Right renal pelvis (tissue), 4 donors: ENCODE measurements around the gene NECTIN1. TPM values are rescaled to one million over a fixed set of nuclear protein-coding genes. Genes with fewer than 3 reads are reported as not detected.

ENCODE experiments used
- DNase-seq, 4 donors: peaks; one replicate each; pipeline ENCODE4 v3.0.0-alpha.2; 2013; ENCODE audit warnings: low read depth in 4 of 4, low spot score in 3 of 4, missing footprints in 1 of 4
- polyA plus RNA-seq, 4 donors: library from polyadenylated mRNA; unstranded; fragments of 120-200 nt; gene quantifications; one replicate each; pipeline ENCODE4 v1.2.1, GENCODE V29; 2013; ENCODE audit not compliant: insufficient read length in 4 of 4

Gene NECTIN1
- polyA plus RNA-seq, 4 donors, result 38.6 to 45.6 (median 41.7) TPM

- no peak for DNase-seq
These were observed 26.5 kb upstream of the NECTIN1 start for GRCh38 chr11:119755356-119756071.

GRCh38 chr11:119754656-119755355 lies 25.8 kb upstream of the NECTIN1 start:
- DNase-seq, result no peak

GRCh38 chr11:119754199-119754598 lies 25.2 kb upstream of the NECTIN1 start:
- no peak for DNase-seq

- DNase-seq, result no peak
These were observed 23.9 kb upstream of the NECTIN1 start for GRCh38 chr11:119752946-119753345.

GRCh38 chr11:119752345-119752871 lies 23.4 kb upstream of the NECTIN1 start:
- no peak for DNase-seq

DNA sequence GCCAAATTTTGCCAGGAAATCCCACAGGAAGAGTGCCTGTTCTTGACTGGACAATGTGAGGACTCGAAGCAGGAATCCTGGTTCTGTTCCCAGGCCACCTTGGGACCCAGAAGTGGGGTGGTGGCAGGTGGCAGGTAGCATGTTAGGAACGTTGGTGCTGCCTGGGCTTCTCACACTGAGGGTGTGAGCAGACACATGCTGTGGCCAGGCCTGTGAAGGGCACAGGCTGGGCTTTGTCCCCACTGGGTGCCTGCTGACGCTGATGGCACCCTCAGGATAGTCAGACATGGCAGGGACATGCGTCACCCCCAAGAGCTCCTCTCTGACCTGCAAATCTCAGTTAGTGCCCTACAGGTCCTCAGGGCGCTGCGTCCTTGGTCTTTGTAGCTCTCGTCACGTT lies 21.1 kb upstream of the NECTIN1 start:
- no peak for DNase-seq

GRCh38 chr11:119749006-119749565 lies 20.1 kb upstream of the NECTIN1 start:
- DNase-seq, result no peak

GRCh38 chr11:119747868-119748660 lies 19.1 kb upstream of the NECTIN1 start:
- DNase-seq, result no peak

GRCh38 chr11:119745776-119746535 lies 17.0 kb upstream of the NECTIN1 start:
- no peak for DNase-seq

DNA sequence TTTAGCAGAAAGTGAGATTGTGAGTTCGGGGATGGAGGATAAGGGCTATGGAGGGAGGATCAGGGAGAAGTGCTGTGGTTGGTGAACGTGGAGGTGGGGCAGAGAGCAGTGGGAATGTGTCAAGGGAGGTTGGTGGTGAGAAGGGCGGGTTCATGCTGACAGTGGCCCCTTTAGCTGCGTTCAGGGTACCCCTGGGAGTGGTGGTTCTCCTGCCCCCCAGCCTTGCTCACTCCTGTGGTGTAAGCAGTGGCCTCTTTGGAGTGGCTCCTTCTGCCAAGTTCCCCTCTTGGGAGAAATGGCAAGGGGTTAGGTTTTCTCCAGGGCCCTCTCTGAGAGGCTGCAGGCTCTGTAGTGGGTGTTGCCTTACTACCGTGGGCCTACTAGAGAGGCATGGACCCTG lies 16.1 kb upstream of the NECTIN1 start:
- no peak for DNase-seq

DNA sequence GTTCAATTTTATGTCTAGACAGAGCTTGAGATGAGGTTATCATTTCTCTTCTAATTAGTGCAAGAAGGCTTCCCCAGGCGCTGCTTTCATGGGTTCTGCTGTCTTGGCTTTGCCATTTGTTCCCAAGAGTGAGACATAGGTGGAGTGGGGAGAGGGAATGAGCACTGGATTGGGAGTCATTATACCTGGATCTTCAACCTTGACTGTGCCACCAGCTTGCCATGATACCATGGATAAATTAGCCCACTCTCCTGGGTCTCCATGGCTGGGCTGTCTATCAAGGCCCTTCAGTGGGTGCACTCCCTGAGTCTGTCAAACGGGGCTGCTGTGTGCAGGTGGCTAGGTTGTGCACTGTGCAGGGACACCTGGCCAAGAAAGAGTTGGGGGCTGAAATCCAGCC lies 15.6 kb upstream of the NECTIN1 start:
- no peak for DNase-seq

DNA sequence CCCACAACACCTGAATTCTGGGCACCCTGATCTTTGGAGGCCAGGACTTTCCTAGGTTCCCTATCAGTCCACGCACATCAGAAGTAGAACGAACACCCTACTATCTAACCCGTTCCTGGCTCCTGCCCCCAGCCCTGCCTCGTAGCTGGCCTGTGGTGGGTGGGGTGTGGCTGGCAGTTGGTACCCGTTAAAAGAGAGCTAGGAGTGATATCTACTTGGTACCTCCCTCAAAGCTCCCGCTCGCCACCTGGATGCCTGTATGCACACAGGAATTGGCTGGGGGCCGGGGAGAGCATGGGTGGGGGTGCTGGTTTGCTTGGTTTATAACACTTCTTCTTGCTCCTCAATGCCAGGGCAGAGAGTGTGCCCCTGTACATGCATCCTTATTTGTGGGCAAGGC lies 14.0 kb upstream of the NECTIN1 start:
- DNase-seq, result no peak

GRCh38 chr11:119742263-119742861 lies 13.4 kb upstream of the NECTIN1 start:
- DNase-seq, result no peak

- DNase-seq, result no peak
These were observed 12.6 kb upstream of the NECTIN1 start for GRCh38 chr11:119741369-119742262.

- no peak for DNase-seq
These were observed 11.0 kb upstream of the NECTIN1 start for GRCh38 chr11:119739975-119740374.

DNA sequence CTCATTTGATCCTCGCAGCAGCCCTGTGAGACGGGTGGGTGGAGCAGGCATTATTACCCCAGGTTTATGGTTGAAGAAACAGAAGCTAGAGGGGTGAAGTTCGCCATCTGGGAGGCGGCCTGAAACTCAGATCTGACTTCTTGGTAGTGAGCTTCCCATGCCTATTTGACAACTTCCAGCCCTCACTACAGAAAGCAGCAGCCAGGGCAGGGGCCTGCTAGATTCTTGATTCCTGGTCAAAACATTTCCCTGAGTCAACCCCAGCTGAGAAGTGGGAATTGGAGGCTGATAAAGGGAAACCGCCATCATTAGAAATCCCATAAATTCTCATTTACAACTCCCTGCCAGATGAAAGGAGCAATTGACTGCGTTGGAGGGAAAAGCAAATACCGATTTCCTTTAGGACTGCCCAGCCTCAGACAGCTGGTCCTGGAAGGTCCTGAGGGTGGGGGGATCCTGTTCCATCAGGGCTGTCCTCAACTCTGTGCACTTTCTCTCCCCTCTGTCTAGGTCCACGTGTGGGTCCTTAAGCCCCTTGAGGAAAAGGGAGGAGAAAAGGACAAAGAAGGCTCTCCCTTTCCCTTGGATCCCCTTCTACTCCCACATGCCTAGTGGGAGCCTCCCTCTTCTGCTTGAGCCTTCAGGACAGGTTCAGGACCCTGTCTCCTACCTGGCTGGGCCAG lies 10.2 kb upstream of the NECTIN1 start:
- peak in 3 of 4 donors; percentile 73 to 83 (median 80) for DNase-seq

GRCh38 chr11:119738059-119738439 lies 9.0 kb upstream of the NECTIN1 start:
- no peak for DNase-seq

- DNase-seq, result no peak
These were observed 8.5 kb upstream of the NECTIN1 start for GRCh38 chr11:119737366-119738058.
